Superior temporal gyrus (tissue), 1 donor: Measurements from ENCODE around the gene HLCS.
"Not testable (repeated sequence)": the region's sequence is repeated elsewhere in the genome, so short reads cannot be mapped to it uniquely, and the experiment has no call there.

Experiments used
- DNase-seq: peaks from one replicate; pipeline ENCODE4 v3.0.0-alpha.2; 2016; ENCODE audit errors: extremely low spot score

Gene HLCS

DNA sequence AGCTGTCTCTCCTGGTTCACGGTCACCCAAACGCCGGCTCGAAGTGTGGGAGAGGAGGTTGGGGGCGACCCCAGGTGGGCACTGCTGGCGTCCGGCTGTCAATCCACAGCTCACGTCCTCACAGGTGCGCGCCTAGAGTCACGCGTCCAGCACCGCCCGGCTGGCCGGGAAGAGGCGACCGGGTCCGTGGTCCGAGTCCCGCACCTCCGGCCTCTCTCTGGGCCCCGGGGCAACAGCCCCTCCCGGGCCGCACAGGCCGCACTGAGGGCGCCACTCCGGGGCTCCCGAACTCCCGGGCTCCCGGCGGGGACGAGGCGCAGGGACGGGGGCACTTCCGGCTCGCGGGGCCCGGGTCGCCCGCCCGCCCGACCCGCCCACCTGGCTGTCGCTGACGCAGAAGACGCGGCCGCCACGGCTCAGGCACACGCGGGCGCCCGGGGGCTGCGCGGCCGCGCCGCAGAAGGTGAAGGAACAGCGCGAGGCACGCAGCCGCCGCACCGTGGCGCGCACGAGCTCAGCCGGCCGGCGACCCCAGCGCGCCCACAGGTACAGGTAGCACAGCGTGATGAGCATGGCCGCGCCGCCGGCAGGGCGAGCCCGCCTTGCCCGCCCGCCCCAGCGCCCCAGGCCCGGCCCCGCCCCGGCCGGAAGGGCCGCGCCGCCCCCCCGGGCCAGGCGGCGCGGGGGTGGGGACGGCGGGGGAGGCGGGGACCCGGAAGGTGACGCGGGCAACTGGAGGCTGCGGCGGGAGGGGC lies at the start of gene HLCS:
TSS of gene HLCS (minus strand) at position 604 of the 755 bp plus-strand sequence. CDS start at position 573, 31 bp downstream.
- DNase-seq = no peak

- peak; percentile 81 for DNase-seq
Measured at GRCh38 chr21:37009740-37010341, 43.4 kb upstream of the HLCS start.

GRCh38 chr21:37008724-37009123 lies 42.3 kb upstream of the HLCS start:
- no peak for DNase-seq

DNA sequence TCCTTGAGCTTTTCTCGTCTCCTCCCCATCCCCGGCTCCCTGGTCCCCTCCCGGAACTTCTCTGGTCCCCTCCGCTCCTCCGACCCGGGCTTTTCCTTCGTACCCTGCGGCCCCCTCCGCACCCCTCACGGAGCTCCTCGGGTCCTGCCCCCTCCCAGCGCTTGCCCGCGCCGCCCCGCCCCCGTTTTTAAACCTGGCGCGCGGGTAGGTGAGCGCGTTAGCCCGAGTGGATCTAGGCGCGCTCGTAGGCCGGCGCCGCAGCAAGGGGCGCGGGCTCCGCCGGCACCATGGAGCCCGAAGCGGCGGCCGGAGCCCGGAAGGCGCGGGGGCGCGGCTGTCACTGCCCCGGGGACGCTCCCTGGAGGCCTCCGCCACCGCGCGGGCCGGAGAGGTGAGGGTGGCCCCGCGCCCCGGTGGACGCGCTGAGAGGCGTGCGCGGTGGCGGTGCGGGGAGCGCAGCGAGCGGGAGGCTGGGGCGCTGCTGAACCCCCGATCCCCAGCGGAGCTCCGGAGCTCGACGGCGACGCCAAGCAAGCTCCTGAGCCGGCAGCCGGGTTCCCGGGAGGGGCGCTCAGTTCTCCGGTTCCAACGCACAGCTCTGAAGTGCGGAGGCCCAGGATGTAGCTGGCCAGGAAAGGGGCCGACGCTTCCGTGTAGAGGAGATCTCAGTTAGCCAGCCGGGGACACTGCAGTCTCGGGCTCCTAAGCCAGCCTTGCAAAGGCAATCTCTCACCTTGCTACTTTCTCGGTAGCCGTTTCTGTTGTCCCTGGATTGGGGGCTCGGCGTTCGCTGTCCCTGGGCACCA lies 40.2 kb upstream of the HLCS start, which contains the start of gene RIPPLY3:
TSS of gene RIPPLY3 (plus strand) at position 217 of the 806 bp plus-strand sequence. CDS start at position 288, 71 bp downstream.
- DNase-seq = no peak

DNA sequence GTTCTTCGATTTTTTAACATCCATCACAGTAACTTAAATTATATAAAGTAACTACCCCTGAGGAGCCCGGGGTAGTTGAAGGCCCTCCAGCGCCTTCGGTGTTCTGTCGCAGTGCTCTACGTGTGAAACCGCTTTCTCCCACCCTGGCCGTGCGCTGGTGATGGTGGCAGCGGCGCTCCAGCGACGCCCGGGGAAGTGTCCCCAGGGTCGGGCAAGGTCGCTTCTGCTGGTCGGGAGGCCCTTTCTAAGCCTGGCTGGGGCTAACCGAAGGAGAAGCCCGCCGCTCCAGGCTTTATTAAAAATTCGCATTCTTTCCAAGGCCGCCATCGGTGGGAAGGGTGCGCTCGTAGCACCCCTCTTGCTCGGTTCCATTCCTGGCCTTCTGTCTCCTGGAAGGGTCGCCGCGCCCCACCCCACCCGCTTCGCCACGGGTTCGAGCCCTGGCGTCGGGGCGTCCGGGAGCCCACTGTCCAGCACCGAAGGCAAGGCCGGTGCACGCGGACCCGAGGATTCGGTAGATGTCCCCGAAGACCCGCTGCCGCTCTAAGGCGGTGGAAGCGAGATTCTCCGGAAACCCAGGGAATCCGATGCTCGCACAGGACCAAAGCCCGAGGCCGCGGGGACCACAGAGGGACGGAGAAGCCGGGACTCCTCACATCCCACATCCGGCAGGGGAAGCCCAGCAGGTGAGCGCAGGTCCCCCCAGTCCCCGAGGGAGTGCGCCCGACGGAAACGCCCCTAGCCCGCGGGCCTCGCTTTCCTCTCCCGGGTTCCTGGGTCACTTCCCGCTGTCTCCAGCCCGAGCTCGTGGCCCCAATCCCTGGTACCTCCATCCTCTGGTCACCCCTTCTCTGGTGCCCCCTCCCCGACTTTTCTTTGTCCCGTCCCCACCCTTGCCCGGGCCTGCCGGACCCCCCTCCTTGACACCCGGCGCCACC lies 39.3 kb upstream of the HLCS start:
- DNase-seq = no peak

DNA sequence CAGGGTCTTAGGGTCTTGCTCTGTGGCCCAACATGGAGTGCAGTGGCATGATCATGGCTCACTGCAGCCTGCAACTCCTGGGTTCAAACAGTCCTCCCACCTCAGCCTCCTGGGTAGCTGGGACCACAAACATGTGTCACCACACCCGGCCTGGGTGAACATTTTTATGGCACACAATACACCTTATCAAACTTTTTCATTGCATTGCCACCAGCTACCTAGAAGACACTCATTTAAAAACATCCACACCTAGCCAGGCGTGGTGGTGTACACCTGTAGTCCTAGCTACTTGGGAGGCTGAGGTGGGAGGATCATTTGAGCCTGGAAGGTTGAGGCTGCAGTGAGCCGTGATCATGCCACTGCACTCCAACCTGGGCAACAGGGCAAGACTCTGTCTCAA lies 37.4 kb upstream of the HLCS start:
- not testable (repeated sequence) for DNase-seq

GRCh38 chr21:37002851-37003250 lies 36.4 kb upstream of the HLCS start:
- not testable (repeated sequence) for DNase-seq

GRCh38 chr21:37001441-37001840 lies 35.0 kb upstream of the HLCS start:
- no peak for DNase-seq

GRCh38 chr21:37000381-37000780 lies 33.9 kb upstream of the HLCS start:
- no peak for DNase-seq

DNA sequence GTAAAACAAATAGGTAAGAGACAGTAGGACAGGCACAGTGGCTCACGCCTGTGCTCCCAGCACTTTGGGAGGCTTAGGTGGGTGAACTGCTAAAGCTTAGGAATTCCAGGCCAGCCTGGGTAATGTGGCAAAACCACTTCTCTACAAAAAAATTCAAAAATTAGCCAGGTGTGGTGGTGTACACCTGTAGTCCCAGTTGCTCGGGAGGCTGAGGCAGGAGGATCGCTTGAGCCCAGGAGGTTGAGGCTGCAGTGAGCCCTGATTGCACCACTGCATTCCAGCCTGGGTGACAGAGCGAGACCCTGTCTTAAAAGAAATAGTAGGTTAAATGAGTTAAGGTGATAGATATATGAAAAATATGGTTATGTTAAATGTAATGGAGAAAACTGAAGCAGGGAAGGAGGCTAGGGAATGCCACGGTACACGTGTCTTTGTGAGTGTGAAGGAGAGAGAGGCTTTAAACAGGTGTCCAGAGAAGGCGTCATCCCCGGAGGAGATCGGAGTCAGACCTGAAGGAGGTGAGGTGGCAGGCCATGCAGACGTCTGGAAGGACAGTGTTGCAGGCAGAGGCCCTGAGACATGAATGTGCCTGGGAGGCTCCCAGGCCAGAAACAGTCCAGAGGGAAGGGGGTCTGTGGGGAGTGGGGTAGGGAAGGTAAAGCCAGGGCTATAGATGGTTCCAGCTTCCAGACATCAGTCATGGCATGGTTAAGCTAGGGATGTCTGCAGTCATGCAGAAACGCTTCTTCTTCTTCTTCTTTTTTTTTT lies 32.8 kb upstream of the HLCS start:
- DNase-seq = no peak

DNA sequence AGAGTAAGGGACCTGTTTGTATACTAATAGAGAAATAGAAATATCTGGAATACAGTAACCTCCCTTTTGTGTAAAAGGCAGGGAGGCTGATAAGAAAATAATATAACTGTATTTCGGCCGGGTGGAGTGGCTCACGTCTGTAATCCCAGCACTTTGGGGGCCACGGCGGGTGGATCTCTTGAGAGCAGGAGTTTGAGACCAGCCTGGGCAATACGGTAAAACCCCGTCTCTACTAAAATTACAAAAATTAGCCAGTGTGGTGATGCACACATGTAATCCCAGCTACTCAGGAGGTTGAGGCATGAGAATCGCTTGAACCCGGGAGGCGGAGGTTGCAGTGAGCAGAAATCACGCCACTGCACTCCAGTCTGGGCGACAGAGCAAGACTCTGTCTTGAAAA lies 28.8 kb upstream of the HLCS start:
- DNase-seq = not testable (repeated sequence)

DNA sequence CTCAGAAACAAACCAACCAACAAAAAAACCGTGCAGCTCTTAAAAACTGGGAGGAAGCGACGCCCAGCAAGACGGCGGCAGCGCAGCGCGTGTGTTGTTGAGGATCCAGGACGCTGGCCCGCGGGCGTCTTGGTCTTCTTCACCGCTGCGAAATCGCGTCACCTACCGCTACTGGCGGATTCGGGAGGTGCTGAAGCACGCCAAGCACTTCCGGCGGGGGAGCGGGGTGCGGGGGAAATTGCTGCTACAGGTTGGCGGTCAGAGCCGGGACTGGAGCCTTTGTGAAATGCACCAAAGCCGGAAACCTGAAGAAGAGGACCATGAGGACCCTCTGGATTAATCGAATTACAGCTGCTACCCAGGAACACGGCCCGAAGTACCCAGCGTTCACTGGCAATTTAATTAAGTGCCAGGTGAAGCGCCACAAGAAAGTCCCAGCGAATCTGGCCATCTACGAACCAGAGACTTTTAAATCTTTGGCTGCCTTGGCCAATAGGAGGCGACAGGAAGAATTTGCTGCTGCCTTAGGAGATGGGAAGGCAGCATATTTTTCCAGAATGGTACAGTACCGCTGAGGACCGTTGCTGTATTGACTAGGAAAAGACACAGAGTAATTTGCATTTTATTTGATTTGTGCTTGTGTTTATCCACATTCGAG lies 28.2 kb upstream of the HLCS start:
- no peak for DNase-seq

DNA sequence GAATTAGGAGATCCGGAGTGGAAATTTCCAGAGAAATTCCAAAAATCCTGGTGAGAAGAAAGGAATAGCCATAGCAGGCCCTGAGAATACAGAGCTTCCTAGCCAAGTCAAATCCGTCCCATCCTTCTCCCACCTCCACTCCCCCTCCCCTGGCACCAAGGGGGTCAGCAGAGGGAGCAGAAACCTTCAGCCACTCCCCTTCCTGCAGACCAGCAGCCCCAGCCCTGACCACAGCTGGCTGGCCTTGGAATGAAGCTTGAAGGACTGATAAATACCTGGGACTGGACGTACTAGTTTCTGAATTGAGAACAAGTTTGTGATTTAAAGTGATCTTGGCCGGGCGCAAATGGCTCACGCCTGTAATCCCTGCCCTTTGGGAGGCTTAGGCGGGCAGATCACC lies 26.2 kb upstream of the HLCS start:
- DNase-seq = no peak

DNA sequence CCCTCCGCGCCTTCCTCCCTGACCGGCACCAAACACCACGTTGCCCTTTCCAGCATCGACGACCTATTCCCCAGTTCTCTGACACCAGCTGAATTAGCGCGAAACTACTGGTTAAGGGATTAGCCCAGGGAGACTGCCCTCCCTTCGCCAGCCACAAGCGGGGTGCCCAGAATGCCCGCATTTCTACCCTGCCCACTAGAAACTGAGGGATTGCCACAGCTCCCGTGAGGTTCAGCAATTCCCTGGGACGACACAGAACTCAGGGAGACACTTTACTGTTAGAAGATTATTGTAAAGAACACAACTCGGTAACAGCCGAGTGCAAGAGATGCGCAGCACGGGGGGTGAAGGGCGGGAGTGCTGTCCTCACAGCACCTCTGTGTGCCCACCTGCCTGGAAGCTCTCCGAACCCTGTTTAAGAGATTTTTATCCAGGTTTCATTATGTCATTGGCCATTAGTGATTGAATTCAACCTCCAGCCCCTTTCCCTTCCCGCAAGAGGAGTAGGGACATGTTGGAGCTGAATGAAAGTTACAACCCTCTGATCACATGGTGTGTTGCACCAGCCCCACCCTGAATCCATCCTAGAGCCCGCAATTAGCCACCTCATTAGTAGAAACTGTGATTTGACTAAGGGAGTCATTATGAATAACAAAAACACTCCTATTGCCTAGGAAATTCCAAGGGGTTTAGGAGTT lies 24.2 kb upstream of the HLCS start:
- DNase-seq = no peak

DNA sequence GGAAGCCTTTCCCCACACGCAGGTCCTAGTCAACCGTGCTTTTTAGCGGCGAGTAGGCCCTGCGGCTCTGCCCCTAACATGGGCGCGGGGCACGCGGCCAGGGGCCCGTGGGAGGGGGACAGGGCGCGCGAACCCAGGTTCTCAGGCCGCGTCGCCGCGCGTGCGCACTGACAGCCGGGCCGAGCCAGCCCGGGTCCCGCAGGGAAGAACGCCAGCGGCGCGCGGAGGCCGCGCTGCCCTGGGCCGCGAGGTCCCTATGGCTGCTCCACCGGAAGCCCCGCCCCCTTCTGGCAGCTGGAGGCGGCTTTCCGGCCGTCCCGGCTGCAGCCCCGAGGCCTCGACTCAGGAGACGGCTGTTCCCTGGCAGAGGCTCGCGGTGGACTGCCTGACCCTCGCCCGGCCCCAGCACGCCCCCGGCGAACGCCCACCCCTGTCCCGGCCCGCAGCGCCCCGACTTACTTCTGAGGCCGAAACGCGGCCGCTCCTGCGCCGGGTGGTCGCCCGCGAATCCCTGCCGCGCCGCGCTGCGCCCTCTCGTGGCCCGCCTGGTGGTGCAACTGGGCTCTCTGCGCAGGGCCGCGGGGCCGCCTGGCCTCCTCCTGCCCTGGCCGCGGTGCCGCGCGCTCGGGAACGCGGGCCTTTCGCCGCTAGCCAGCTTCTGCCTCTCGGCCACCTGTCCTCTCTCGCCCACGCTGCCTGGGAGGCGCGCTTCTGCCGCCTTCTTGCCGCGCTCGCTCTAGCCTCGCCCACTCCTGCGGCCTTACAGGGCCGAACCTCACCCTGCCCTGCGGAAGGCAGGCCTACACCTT lies 23.4 kb upstream of the HLCS start:
- DNase-seq = peak; percentile 87

- DNase-seq = not testable (repeated sequence)
Measured at GRCh38 chr21:36989199-36989698, 22.8 kb upstream of the HLCS start.

DNA sequence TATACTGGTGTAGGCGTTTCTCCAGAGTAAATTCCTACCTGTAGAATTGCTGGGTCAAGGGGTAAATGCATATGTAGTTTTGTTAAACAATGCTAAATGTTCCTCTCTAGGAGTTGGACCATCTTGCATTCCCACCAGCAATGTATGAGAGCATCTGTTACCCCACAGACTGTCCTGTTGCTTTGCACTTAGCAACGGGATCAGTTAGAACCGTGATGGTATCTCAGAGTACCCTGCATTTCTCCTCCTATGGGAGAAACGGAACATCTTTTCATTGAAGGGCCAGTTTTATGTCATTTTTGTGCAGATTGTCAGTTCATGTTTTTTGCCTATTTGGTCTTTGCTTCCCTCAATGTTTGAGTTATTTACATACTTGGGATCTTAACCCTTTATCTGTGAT lies 22.1 kb upstream of the HLCS start:
- DNase-seq = no peak

DNA sequence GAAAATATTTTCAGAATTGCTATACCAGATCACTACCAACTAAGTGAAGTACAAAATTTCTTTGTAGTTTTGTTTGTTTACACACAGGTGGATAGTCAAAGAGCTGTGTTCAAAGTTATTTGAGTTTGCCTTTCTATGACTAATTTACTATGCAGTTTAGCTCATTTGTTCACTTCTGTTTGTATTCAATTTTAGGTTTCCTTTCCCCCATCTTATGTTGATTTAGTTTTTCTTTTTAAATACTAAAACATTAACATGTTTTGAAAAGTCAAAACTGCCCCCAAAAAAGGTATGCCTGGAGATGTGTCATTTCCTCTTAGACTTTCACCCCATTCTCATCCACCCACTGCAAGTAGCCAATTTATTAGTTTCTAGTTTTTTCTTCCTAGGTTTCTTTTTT lies 21.4 kb upstream of the HLCS start:
- DNase-seq = no peak
